Measurements from ENCODE around the gene RLBP1. TPM values are rescaled to one million over a fixed set of nuclear protein-coding genes. Genes with fewer than 3 reads are reported as not detected.
A peak's percentile ranks its signal among the peaks of the same experiment; 100 is the strongest.

RLBP1 gene
- total RNA-seq, 1 donor from 2014 or later: not detected

DNA sequence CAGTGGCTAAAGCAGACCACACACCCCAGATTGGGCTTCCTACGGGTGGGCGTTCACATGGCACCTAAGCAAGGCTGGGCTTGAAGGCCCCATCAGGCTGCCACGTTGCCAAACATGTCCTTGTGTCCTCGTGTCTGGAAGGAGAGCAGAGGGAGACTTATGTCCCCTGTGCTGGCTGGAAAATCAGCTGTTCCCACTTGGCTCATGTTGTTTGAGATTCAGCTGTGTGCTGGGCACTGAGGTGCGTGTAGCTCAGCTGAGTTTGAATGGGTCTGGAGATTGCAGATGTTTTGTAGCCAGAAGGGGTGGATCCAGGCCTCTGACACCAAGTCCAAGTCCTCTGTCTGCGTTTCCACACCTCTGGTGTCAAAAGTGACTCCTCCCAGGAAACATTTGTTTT, 34.6 kb downstream of the RLBP1 start:
- TF ChIP-seq, protein P1, sequence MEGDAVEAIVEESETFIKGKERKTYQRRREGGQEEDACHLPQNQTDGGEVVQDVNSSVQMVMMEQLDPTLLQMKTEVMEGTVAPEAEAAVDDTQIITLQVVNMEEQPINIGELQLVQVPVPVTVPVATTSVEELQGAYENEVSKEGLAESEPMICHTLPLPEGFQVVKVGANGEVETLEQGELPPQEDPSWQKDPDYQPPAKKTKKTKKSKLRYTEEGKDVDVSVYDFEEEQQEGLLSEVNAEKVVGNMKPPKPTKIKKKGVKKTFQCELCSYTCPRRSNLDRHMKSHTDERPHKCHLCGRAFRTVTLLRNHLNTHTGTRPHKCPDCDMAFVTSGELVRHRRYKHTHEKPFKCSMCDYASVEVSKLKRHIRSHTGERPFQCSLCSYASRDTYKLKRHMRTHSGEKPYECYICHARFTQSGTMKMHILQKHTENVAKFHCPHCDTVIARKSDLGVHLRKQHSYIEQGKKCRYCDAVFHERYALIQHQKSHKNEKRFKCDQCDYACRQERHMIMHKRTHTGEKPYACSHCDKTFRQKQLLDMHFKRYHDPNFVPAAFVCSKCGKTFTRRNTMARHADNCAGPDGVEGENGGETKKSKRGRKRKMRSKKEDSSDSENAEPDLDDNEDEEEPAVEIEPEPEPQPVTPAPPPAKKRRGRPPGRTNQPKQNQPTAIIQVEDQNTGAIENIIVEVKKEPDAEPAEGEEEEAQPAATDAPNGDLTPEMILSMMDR (IDR thresholded peaks at IDR 0.05; ENCODE audit: borderline replicate concordance): no peak
- Histone ChIP-seq H3K36me3 (peaks cover 94% of the 10 kb centered on the region), H3K9me3 (replicated peaks) (no peaks in the 10 kb centered on the region), H3K27me3 (ENCODE audit: low read depth) (no peaks in the 10 kb centered on the region), H3K4me1 (peaks cover 7% of the 10 kb centered on the region), H3K4me3 (no peak overlapping the region), H3K27ac (replicated peaks) (no peak overlapping the region)
- no peak for DNase-seq
- intact Hi-C loops (cut with micrococcal nuclease): no loop called here

DNA sequence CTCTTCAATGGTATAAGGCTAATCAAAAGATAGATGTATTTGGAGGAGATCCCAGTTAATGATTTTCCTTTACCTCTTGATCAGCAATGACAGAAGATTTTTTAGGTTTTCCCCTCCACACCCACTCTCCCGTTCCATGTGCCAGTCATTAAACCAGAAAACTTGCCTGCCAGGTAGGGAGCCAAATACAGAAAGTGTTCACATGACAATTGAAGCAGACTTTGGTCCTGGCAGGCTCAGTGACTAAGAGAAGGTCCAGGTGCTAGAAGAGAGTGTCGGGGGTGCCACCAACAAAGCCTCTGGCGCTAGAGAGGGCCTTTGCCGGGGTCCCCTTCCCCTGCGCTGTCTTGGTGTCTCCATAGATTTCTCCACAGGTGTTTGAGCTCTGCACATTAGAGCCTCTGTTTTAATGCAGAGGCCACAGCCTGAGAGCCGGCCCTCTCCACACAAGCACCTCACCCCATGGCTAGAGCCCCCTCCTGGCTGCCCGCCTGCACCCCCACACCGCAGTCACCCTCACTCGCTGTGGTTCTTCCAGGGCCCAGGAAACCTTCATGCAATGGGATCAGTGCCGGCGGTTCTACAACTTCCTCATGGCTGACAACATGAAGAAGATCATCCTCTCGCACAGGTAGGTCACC, 36.4 kb downstream of the RLBP1 start:
- H3K27me3 ChIP-seq (ENCODE audit: low read depth): no peaks in the 10 kb centered on the region
- H3K4me1 ChIP-seq: peaks cover 12% of the 10 kb centered on the region
- peaks cover 92% of the 10 kb centered on the region for H3K36me3 ChIP-seq
- no peak for DNase-seq
- intact Hi-C loops (cut with micrococcal nuclease): no loop called here
- H3K27ac ChIP-seq (replicated peaks): no peak overlapping the region
- no peaks in the 10 kb centered on the region for H3K9me3 ChIP-seq (replicated peaks)
- TF ChIP-seq, protein P1 (IDR thresholded peaks at IDR 0.05; ENCODE audit: borderline replicate concordance): no peak
- H3K4me3 ChIP-seq: no peak overlapping the region

GRCh38 chr15:89184357-89184756, 37.0 kb downstream of the RLBP1 start:
- no peak overlapping the region for H3K27ac ChIP-seq (replicated peaks)
- H3K27me3 ChIP-seq (ENCODE audit: low read depth): no peaks in the 10 kb centered on the region
- peaks cover 92% of the 10 kb centered on the region for H3K36me3 ChIP-seq
- TF ChIP-seq, protein P1 (IDR thresholded peaks at IDR 0.05; ENCODE audit: borderline replicate concordance): no peak
- intact Hi-C loops (cut with micrococcal nuclease): no loop called here
- H3K4me1 ChIP-seq: peaks cover 19% of the 10 kb centered on the region
- DNase-seq: no peak
- H3K4me3 ChIP-seq: no peak overlapping the region
- H3K9me3 ChIP-seq (replicated peaks): no peaks in the 10 kb centered on the region

DNA sequence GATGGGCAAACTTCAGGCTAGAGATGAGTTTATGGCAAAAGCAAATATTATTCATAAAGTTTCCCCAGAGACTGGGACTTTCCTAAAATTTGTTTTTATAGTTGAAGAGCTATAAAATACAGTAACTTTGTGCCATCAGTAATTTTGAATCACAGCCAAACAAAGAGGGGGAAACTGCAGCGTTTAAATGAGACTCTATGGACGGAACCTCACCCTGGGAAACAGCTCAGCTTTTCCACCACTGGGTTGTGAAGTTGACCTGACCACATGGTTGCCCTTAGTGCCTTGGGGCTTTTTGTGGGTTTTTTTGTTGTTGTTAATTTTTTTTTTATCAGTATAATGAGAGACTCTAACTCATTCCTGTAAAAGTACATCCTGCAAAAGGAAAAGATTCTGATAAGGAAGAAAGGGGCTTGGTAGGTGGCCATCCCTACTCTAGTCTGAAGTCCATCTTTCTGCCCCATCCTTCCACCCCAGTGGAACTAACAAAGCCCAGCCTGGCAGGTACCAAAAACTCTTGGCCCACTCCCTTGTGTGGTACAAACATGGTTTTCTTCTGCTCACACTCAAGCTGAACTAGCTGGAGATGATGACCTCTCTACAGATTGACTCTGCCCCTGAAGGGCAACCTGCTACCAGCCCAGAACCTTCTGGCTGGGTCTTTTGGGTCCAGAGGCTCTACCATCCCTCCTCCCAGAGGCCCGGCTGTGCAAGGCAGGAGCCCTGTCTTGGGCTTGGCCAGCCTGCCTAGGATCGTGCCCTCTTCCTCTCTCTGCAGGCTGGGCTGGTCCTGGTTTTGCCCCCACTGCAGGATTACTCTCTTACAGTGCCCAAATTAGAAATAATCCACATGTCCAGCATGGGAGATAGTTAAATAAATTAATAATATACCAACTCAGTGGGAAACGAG, 41.2 kb downstream of the RLBP1 start:
- H3K27ac ChIP-seq (replicated peaks): no peak overlapping the region
- intact Hi-C loops (cut with micrococcal nuclease): loop anchor here (2.0 to 10.0 kb wide), 2 partner anchors 123 to 275 kb away; no protein-coding TSS in a partner anchor
- no peak for DNase-seq

DNA sequence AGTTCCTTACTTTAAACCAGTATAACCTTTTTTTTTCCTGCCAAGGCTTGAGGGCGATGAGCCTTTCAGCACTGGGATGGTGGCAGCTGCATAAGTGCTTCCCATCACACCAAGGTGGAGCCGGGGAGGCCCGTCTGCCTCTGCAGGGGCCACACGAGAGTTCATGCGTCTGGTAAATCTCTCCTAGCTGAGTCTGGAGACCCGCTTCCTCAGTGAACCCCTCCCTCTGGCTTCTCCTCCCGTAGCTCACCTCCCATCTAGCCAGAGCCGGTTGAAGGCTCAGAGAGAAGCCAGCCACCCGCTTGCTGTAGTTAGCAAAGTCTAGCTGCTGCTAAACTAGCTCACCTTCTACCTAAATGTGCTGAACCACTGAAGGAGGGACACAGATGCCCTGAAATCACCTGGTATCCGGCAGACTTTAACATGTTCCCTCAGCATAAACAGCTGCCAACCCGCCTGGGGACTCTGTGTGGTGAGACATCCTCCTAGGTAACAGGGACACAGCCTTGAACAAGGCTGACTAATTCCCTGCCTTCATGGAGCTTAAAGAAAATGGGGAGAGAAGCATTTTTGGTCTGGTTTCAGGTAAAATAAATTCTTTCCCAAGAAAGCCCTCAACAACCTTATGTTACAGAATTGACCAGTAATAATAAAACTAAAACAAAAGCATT, 42.9 kb downstream of the RLBP1 start:
- H3K4me1 ChIP-seq: peaks cover 45% of the 10 kb centered on the region
- TF ChIP-seq, protein P1 (IDR thresholded peaks at IDR 0.05; ENCODE audit: borderline replicate concordance): no peak
- H3K4me3 ChIP-seq: no peak overlapping the region
- DNase-seq: no peak
- H3K36me3 ChIP-seq: peaks cover 82% of the 10 kb centered on the region
- intact Hi-C loops (cut with micrococcal nuclease): loop anchor here (2.0 to 10.0 kb wide), 2 partner anchors 122 to 274 kb away; no protein-coding TSS in a partner anchor
- H3K9me3 ChIP-seq (replicated peaks): no peaks in the 10 kb centered on the region
- peak overlapping the region; percentile 45 for H3K27ac ChIP-seq (replicated peaks)
- H3K27me3 ChIP-seq (ENCODE audit: low read depth): no peaks in the 10 kb centered on the region

More for the DNA sequence above, 41.2 kb downstream of the RLBP1 start:
- no peaks in the 10 kb centered on the region for H3K9me3 ChIP-seq (replicated peaks)
- H3K36me3 ChIP-seq: peaks cover 92% of the 10 kb centered on the region
- TF ChIP-seq, protein P1 (IDR thresholded peaks at IDR 0.05; ENCODE audit: borderline replicate concordance): no peak
- H3K4me3 ChIP-seq: no peak overlapping the region
- H3K4me1 ChIP-seq: peaks cover 33% of the 10 kb centered on the region
- no peaks in the 10 kb centered on the region for H3K27me3 ChIP-seq (ENCODE audit: low read depth)
